DND-41 (cell line): Measurements from ENCODE around the gene CCDC117.
"Not testable (repeated sequence)": the region's sequence is repeated elsewhere in the genome, so short reads cannot be mapped to it uniquely, and the experiment has no call there.

Experiments
- ATAC-seq: fragments of 200-7000 bp; cut with Tn5 transposase; 3 replicates; pipeline ENCODE4 v1.9.1; 2021; ENCODE audit warnings: low read depth; ENCODE audit not compliant: insufficient read depth
- DNase-seq: peaks from one replicate; pipeline ENCODE4 v3.0.0-alpha.2; 2020
- H2AFZ ChIP-seq: 2 replicates; pipeline ENCODE4 v1.6.0; 2012; ENCODE audit warnings: low read depth, low read length
- H3K27ac ChIP-seq: 2 replicates; pipeline ENCODE4 v1.5.1; 2012; ENCODE audit warnings: low read length, inconsistent platforms
- H3K27me3 ChIP-seq: fragments of 200-600 bp; sonication (generic); 2 replicates; pipeline ENCODE4 v1.6.0; 2012; ENCODE audit warnings: low read length, mild to moderate bottlenecking, inconsistent platforms; ENCODE audit not compliant: insufficient read depth, poor library complexity
- H3K36me3 ChIP-seq: 2 replicates; pipeline ENCODE4 v1.5.1; 2012; ENCODE audit warnings: low read length, inconsistent platforms; ENCODE audit not compliant: insufficient read depth
- H3K4me1 ChIP-seq: 2 replicates; pipeline ENCODE4 v1.5.1; 2012; ENCODE audit warnings: mild to moderate bottlenecking, low read length; ENCODE audit not compliant: insufficient read depth
- H3K4me2 ChIP-seq: 2 replicates; pipeline ENCODE4 v1.6.0; 2012; ENCODE audit warnings: mild to moderate bottlenecking, moderate library complexity, low read length, inconsistent platforms; ENCODE audit not compliant: insufficient read depth
- H3K4me3 ChIP-seq, 2 experiments: fragments of 200-600 bp in 1 of 2; shearing (Covaris generic) in 1 of 2; 2 replicates each; pipeline ENCODE4 v1.5.1; 2012 to 2016; ENCODE audit warnings: inconsistent platforms in 2 of 2, low read length in 2 of 2, mild to moderate bottlenecking in 2 of 2, low read depth in 1 of 2, moderate library complexity in 1 of 2
- H3K79me2 ChIP-seq: 2 replicates; pipeline ENCODE4 v1.6.0; 2012; ENCODE audit warnings: low read length, inconsistent platforms; ENCODE audit not compliant: insufficient read depth
- H3K9ac ChIP-seq: 2 replicates; pipeline ENCODE4 v1.6.0; 2012; ENCODE audit warnings: low read depth, mild to moderate bottlenecking, inconsistent platforms, low read length, moderate library complexity
- H3K9me3 ChIP-seq: 2 replicates; pipeline ENCODE4 v1.5.1; 2012; ENCODE audit warnings: low read length, moderate library complexity, mild to moderate bottlenecking, inconsistent platforms; ENCODE audit not compliant: insufficient read depth, severe bottlenecking
- H4K20me1 ChIP-seq: 2 replicates; pipeline ENCODE4 v1.6.0; 2012; ENCODE audit warnings: low read length; ENCODE audit not compliant: insufficient read depth
- CTCF ChIP-seq: IDR thresholded peaks from 2 replicates; pipeline ENCODE4 v1.5.1; 2012; ENCODE audit warnings: borderline replicate concordance, low read length, moderate library complexity, mild to moderate bottlenecking; ENCODE audit not compliant: poor library complexity, severe bottlenecking; ENCODE audit errors: extremely low read depth
- EZH2 ChIP-seq: IDR thresholded peaks from 3 replicates; pipeline ENCODE4 v1.6.1; 2012; ENCODE audit warnings: borderline replicate concordance, low read depth, mild to moderate bottlenecking, moderate library complexity, low read length, inconsistent platforms; ENCODE audit not compliant: severe bottlenecking

CCDC117 gene

GRCh38 chr22:28822930-28823551, 50.5 kb downstream of the CCDC117 start:
- peaks cover 8% of the 10 kb centered on the region; the same call in 1 of the 2 replicates for H3K36me3 ChIP-seq
- H2AFZ ChIP-seq = no peak overlapping the region
- no peaks in the 10 kb centered on the region for H3K27me3 ChIP-seq
- peak; percentile 84 for ATAC-seq
- no peaks in the 10 kb centered on the region for H3K9me3 ChIP-seq
- H3K9ac ChIP-seq = peak overlapping the region; percentile 56
- peak overlapping the region; percentile 57 for H3K4me2 ChIP-seq
- DNase-seq = peak; percentile 86
- peaks cover 64% of the 10 kb centered on the region for H3K79me2 ChIP-seq
- peaks cover 92% of the 10 kb centered on the region for H3K4me1 ChIP-seq
- peak; percentile 13 for TF ChIP-seq CTCF
- TF ChIP-seq EZH2 = no peak
- no peaks in the 10 kb centered on the region for H4K20me1 ChIP-seq
- H3K27ac ChIP-seq = peak overlapping the region; percentile 98
- H3K4me3 ChIP-seq = peak overlapping the region in 1 of 2 experiments; percentile 29; a peak in 1 of 4 replicates

GRCh38 chr22:28824455-28824854, 52.0 kb downstream of the CCDC117 start:
- H3K36me3 ChIP-seq, H3K9me3 ChIP-seq, H4K20me1 ChIP-seq, H2AFZ ChIP-seq, H3K27me3 ChIP-seq, H3K4me3 ChIP-seq, ATAC-seq: not testable (repeated sequence)
- peak; percentile 4 for DNase-seq
- peak overlapping the region; percentile 57 for H3K4me2 ChIP-seq
- peaks cover 61% of the 10 kb centered on the region for H3K79me2 ChIP-seq
- H3K27ac ChIP-seq = peak overlapping the region; percentile 98
- H3K9ac ChIP-seq = peak overlapping the region; percentile 56
- peaks cover 91% of the 10 kb centered on the region for H3K4me1 ChIP-seq

- Histone ChIP-seq H3K4me1 (peaks cover 76% of the 10 kb centered on the region), H3K79me2 (peaks cover 48% of the 10 kb centered on the region), H3K27ac (peak overlapping the region; percentile 86)
- not testable (repeated sequence) for H4K20me1 ChIP-seq, H3K27me3 ChIP-seq, ATAC-seq, H3K4me3 ChIP-seq, H3K9ac ChIP-seq, H3K4me2 ChIP-seq, H3K9me3 ChIP-seq, H2AFZ ChIP-seq, H3K36me3 ChIP-seq
- DNase-seq = peak; percentile 6
Observed at GRCh38 chr22:28826430-28826829, 53.9 kb downstream of the CCDC117 start.

GRCh38 chr22:28826921-28827320, 54.4 kb downstream of the CCDC117 start:
- Histone ChIP-seq H3K36me3 (peaks cover 11% of the 10 kb centered on the region; the same call in 1 of the 2 replicates), H3K4me2 (no peak overlapping the region), H4K20me1 (no peaks in the 10 kb centered on the region), H3K4me3 (no peak overlapping the region), H3K27ac (peak overlapping the region; percentile 86), H3K4me1 (peaks cover 71% of the 10 kb centered on the region), H3K79me2 (peaks cover 43% of the 10 kb centered on the region), H3K9me3 (no peaks in the 10 kb centered on the region), H2AFZ (no peak overlapping the region), H3K27me3 (no peaks in the 10 kb centered on the region), H3K9ac (no peak overlapping the region; the same call in 1 of the 2 replicates)
- DNase-seq (peak; percentile 19), ATAC-seq (no peak)
- TF ChIP-seq EZH2 = no peak
- TF ChIP-seq CTCF = no peak
